Measurements from ENCODE around the gene SRCAP.

Gene SRCAP

DNA sequence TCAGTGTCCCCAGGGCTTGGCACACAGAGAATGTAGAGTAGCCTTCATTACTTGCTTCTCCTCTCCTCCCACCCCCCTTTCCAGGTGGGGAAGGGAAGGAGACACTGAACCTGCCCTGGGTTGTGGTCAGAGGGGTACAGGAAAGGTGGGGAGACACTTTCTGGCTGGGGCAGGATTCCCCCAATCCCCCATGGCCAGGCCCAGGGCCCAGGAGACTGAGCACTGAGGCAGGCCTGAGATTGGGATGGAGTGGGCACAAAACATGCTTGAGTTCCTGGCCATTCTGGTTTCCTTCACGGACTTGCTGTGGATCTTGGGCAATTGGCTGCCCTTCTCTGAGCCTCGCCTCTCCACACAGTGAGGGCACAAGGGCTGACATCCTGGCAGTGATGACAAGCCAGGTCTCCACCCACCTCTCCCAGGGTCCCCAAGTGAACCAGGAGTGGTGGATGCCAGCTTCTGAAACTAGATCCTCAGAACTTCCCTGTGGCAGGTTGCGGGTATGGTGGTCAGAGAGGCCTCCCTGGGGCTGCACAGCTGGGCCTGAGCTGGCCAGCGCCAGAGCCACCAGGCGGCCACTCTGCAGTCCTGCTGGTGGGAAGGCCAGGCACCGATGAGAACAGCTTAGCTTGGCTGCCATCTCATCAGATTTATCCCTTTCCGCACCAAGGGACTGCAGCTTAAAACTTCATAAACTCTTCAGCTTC, 78.8 kb downstream of the SRCAP start:
- no peak for DNase-seq

DNA sequence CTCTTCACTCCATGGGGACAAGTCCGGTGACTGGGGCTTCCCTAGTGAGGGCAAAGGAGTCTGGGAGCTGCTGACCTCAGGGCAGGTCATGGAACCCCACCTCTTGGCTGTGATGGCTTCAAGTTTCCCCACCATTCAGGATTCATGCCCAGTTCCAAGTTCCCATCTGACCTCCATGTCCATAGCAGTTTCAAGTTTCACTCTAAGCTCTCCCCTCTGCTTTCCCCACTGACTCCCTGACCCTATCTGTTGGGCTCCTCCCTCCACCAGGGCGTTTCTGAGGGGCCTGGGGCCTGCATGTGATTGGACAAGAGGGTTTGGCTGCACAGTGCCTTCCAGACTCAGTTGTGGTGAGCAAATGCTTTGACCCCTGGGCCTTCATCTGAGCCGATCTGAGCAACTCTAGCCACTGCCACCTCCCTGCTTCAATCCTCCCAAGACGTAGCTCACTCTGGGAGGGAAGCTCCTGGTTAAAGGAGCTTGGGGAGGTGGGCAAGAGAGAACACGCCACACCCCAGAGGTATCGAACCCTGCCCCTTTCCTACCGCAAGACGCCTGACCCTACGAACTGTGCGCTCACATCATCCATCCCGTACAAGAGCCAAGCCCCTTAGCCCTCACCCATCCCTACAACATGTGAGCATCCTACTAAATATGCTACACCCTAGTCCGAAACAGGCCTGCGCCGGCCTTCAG, 79.7 kb downstream of the SRCAP start:
- no peak for DNase-seq

DNA sequence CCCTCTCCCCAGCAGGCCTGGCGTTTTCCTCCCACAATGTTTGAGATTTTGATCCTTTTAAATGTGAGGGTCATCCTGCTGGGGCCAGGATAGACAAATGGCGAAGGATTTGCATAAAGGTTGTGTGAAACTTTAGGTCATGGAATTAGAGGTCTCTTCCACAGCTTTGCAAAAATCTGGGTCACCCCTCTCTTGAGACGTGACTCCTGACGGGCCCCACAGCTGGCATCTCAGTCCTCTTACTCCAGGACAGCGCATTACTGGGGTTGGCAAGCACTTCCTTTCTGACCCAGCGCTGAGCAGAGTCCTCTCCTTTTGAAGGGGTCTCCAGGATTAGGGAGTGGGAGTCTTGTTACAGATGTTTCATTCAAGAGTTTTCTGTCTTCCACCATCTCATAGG, 80.6 kb downstream of the SRCAP start:
- DNase-seq = no peak

DNA sequence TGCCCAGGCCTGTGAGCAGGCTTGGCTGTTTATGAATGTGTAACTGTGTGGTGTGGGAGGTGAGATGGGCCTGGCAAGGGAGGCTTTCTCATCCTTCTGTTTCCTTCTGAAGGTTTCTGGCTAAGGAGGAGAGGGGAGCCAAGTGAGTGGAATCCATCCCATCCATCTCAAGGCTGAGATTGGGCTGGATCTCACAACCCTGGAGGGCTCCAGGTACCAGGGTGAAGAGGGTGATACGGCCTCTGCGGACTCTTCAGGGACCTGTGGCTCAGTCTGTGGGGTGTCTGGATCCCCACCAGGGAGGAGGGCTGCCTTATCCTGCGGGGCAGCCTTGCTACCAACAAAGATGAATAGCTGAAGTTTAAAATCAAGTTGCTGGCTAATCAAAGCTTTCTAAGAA, 81.0 kb downstream of the SRCAP start:
- no peak for DNase-seq

DNA sequence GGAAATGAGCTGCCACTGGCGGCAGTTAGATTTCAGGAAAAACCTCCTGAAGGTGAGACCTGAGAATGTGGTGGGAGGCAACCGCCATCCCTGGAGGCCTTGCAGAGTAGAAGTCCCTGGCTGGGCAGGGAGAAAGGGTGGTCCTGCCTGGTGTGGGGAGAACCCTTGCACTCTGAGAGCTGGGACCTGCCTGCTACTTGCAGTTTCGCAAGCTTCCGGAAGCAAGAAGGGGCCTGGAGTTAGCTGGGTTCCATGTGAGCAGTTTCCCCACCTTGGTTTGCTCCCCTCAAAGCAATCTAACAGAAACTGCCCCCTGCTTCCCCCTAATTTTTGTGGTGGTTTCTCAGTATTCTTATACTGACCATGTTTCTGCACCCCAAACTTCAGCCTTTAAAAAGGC, 81.6 kb downstream of the SRCAP start:
- no peak for DNase-seq

DNA sequence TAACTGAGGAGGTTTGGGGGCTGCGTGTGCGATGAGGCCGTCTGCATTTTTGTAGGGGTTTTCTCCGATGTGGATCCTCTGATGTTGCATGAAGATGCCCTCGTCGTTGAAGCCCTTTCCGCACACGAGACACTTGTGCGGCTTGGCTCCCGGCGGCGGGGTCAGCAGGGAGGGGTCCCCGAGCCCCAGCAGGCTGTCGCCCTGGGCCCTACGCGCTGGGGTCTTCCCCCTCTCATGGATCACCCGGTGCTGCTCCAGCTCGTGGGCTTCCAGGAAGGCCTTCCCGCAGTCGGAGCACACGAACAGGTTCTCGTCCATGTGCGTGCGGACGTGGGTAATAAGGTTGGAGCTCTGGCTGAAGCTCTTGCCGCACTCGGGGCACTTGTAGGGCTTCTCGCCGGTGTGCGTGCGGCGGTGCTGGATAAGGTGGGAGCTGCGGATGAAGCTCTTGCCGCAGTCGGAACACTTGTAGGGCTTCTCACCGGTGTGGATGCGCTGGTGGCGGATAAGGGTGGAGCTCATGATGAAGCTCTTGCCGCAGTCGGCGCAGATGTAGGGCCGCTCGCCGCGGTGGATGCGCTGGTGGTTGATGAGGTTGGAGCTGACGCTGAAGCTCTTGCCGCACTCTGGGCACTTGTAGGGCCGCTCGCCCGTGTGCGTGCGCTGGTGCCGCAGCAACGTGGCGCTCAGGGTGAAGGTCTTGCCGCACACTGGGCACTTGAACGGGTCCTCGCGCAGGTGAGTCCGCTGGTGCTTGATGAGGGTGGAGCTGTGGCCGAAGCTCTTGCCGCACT, 83.7 kb downstream of the SRCAP start:
- no peak for DNase-seq

DNA sequence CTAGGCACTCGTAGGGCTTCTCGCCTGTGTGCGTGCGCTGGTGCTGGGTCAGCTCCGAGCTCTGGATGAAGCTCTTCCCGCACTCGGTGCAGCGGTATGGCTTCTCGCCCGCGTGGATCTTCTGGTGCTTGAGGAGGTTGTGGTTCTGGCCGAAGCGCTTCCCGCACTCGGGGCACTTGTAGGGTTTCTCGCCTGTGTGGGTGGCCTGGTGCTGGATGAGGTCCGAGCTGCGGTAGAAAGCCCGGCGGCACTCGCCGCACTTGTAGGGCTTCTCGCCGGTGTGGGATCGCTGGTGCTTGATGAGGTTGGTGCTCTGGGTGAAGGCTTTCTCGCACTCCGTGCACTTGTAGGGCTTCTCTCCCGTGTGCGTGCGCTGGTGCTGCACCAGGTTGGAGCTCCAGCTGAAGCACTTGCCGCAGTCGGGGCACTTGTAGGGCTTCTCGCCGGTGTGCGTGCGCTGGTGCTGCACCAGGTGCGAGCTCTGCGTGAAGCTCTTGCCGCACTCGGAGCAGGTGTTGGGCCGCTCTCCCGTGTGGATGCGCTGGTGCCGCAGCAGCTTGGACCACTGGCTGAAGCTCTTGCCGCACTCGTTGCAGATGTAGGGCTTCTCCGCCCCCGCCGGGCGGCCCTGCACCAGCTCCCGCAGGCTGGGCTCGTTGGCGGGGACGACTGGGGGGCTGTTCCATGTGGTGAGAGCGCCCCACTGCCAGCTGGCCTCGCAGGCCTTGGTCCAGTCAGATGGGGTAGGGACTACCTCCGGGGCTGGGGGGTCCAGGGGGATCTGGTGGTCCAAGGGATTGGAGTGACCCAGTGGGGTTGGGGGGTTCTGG, 84.5 kb downstream of the SRCAP start:
- DNase-seq = no peak

DNA sequence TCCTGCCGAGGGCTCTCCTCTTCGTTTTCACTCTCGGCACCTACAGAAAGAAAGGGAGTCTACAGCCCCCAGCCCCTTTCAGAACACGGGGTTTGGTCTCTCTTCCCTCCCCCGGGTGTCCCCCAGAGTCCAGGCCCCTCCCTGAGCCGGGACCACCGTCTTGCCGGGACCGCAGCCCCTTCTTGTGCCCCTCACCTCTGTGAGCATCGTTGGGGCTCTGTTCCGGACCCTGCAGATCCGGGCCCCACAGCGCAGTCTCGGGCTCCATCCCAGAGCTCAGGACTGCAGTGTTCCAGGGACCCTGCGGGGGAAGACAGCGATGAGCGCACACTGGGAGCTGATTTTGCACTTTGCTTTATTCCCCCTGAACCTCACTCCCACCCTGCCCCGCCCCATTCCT, 85.2 kb downstream of the SRCAP start:
- no peak for DNase-seq

DNA sequence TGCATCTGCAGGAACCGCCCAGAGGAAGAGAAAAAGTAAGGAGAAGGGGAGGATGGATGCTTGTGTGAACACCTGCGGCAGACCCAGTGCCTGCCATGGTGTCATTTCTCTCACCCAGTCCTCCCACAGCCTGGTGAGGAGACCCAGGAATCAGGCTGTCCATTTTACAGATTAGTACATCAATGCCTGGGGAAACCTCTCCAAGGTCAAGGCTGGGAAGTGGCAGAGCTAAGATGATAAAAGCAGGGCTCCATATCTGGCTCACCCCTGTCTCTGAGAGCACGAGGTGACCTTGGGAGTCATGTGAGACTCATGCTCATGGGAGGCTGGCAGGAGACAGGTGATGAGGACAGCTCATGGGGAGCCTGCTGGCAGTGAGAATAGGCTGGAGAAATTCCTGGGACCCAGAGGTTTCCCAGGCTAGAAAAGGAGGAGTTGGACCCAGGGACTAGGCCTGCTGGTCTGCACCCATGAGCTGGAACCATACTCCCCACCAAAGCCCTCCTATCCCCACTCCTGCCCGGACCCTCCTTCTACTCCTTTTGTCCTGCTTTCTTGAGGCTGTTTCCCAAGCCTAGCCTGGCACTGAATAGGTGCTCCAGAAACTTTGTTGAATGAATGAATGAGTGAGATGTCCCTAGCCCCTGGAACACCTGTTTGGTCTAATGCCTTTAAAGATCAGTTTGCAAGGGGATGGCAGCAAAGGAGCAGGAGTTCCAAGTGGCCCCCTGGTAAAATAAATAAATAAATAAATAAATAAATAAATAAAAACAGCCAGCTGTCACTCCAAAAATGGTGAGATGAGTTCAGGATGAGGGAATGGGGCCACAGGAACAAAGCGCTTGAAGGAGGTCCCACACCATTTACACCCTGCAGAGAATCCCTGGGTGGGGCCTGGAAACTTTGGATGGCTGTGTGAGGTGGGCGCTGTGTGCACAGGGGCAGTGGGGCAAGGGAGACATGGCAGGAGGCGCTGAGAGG, 86.4 kb downstream of the SRCAP start:
- no peak for DNase-seq

DNA sequence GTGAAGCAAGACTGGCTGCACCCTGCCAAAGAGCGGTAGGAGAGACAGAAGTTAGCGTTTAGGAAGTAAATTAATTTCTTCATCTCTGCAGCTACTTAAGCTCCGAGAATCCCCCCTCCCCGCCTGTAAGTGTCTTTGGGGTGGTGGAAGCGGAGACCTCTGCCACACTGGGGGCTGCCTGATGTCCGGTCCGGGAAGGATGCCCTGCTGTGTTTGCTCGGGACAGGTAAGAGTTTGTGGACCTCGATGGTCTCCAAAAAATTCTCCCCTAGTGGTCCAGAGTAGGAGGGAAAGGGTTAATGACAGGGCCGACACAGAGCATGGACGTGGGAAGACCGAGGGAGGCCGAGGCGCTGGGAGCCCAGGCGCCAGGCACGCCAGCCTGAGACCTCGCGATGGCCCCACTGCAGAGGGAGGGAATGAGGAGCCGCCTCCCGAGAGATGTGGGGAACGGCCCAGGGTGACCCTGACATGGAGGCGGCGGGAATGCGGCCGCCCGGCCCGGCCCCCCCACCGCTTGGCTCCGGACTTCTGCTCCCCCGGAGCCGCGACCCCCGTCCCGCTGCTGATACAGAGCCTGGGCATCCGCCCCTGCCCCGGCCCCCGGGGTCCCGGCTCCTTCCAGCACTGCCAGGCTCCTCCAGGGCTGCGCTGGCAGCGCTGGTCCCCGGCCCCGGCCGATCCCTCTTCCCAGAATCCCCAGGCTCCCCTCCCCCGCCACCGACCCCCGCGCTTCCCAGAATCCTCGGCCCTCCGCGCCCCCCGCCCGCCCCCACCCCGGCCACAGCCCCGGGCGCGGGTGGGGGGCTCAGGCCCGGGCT, 87.4 kb downstream of the SRCAP start:
- no peak for DNase-seq

DNA sequence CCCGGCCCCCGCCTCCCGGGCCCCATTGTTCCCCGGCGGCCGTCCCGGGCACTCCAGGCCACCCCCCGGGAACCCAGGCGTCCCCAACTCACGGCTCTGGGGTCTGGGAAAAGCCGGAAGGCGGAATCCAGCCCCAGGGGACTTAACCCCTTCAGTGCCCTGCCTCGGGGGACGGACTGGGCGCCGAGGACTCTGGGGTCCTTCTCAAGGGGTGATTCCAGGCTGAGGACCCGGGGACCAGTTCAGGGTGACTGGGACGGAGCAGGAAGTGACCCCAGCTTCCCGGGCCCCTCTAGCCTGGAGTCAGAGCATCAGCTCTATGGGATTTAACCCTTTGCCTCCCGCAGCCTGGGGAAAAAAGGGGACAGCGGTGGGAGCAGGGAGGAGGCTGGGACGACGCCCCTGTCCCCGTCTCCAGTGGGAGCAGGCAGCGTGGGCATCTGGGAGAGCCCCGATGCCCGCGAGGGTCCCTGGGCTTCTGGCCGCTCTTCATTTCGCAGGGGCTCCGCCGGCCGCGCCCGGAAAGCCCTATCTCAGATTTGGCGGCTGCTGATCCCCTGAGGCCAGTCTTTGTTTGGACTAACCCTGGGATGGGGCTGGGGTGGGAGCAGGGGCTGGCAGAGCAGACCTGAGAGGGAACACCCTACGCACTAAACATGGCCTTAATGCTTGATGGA, 88.1 kb downstream of the SRCAP start, which contains the start of gene ZNF629:
TSS of gene ZNF629 (minus strand) at position 270 of the 677 bp plus-strand sequence. CDS start 2,723 bp downstream, outside the sequence.
- DNase-seq = peak; percentile 20

DNA sequence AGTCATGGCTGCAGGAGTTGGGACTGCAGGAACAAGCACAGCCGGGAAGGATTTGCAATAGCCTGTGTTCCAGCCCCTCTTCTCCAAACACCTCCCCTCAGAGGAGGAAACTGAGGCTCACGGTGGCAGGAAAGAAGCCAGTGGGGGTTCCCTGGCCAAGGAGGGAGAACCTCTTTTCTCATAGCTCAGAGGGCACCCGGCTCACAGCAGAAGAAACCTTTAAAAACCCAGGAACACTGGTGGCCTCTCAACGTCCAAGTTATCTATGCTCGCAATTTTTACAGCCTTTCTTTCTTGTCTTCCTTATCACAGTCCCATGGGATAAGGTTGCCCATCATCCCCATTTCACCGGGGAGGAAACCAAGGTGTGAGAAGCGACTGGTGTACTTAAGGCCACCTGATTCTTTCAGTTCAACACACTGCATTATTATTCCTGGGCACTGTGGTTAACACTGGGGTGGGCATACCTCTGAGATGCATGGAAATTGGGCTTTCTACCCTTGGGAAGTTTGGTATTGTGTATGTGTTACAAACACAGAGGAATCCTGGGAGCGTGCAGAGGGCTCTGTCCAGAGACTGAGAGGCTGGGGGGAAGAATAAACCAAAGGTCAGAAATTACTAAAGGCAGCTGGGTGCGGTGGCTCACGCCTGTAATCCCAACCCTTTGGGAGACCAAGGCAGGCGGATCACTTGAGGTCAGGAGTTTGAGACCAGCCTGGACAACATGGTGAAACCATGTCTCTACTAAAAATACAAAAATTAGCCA, 88.8 kb downstream of the SRCAP start:
- DNase-seq = no peak

Data from activated naive CD4-positive, alpha-beta T cell treated with Interleukin-2 at 50 U/mL for 16 hours (primary cell).